HG03045 (cell line): Measurements from ENCODE around the gene KRT85.
"Not testable (repeated sequence)": the region's sequence is repeated elsewhere in the genome, so short reads cannot be mapped to it uniquely, and the experiment has no call there.

Experiments
- ATAC-seq: cut with Tn5 transposase; IDR thresholded peaks from one replicate; pipeline ENCODE4 v1.9.1; 2021; ENCODE audit warnings: mild to moderate bottlenecking, moderate library complexity; ENCODE audit not compliant: unreplicated experiment

The KRT85 gene

DNA sequence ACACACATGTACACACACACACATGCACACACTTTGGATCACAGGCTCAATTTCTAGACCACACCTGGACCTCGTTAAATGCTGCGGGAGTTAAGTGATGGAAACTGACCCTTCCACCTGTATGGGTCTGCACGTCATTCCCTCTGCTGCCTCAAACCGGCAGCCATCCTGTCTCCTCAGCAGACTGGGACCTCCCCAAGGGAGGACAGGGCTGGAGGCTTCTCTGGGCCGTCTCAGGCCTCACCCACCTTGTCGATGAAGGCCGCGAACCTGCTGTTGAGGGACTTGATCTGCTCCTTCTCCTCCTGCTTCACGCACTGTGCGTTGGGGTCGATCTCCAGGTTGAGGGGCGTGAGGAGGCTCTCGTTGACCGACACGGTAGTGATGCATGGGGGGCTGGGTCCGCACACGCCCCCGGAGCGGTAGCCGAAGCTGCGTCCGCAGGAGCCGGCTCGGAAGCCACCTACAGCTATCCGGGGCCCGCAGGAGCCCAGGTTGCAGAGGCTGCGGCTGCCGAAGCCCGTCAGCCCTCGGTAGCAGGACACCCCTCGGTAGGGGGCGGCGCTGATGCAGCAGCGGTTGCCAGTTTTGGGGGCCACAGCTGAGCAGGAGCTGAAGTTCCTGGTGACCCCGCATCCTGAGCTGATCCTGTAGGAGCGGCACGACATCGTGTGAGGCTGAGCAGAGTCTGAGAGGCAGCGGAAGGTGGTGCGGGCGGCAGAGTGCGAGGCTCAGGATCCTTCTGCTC is at the start of gene KRT85:
Gene KRT85 (minus strand): TSS at position 744 of the 748 bp plus-strand sequence. CDS start 76 bp downstream, at position 668.
- ATAC-seq, result no peak

- no peak for ATAC-seq
Measured at GRCh38 chr12:52416795-52417194, 49.5 kb upstream of the KRT85 start.

- no peak for ATAC-seq
Measured at GRCh38 chr12:52415870-52416750, 48.8 kb upstream of the KRT85 start.

DNA sequence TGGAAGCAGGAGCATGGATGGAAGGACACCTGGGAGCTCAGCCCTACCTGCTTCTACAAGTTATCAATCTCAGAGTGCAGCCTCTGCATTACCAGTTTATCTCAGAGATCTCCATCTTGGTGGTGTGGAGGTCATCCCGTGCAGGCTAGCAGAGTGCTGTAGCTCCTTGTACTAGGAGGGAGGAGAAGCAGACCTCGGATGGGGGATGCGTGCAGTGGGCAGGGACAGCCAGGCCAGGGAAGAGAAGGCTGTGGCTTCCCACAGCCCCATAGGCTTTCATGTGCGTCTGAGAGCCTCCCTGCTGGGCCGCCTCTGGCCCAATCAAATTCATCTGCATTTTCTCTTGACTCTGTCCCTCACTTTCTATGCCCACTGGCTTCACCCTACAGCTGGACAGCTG is 47.7 kb upstream of the KRT85 start:
- no peak for ATAC-seq

DNA sequence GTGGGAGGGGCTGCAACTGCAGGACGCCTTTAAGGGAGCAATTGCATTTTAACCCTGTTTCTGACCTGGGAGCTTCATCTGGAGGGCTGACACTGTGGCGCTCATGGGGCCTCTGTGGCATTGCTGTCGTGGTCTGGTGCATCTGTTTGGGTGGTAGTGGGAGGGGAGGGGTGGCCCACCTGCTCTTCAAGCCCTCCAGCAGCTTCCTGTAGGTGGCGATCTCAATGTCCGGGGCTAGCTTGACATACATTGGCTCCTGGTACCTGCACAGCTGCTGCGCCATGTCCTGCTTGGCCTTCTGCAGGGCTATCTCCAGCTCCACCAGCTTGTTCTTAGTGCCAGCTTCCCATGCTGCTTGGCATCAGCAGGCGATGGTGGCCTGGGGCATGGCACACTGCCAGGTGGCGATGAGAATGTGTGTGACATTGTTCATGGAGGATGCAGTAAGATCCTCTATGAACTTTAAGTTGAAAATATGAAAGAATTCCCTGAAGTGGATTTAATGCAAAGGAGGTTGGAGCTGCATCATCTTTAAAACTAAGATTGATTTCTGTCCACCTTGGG is 46.6 kb upstream of the KRT85 start:
- no peak for ATAC-seq

DNA sequence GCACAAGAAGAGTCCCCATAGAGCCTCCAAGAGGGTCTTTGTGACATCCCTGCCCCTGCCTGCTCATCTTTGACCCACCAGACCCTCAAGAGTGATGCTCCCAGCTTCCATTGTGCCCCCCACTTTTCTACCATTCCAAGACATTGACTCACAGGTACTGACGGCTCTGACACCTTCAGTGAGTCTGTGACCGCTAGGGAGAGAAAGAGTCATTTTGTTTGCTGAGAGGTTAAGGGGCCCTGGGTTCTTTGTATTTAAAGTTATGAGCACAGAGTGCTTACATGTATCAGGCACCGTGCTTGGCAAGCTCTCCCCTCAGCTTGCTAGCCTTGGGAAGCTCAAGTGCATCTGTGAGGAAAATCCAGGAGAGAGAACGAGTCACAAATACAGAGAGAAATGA is 45.9 kb upstream of the KRT85 start:
- no peak for ATAC-seq

DNA sequence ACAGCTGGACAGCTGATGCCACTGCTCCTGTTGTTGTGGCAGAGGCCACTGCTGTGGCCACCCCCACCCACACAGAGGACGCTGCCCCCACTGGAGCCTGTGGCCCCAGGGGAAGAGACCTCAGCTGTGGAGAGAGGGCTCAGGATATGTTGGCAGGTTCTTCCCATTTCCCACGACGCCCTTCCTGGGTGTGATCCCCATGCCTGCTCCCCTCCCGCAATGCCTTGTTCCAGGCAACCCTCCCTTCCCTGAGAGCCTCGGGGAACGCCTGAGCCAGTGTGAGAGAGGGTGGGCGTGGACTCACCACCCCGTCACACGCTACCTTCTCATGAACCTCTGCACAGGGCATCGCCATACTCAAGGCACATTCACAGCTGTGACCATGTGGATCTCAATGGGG is 44.5 kb upstream of the KRT85 start:
- no peak for ATAC-seq

DNA sequence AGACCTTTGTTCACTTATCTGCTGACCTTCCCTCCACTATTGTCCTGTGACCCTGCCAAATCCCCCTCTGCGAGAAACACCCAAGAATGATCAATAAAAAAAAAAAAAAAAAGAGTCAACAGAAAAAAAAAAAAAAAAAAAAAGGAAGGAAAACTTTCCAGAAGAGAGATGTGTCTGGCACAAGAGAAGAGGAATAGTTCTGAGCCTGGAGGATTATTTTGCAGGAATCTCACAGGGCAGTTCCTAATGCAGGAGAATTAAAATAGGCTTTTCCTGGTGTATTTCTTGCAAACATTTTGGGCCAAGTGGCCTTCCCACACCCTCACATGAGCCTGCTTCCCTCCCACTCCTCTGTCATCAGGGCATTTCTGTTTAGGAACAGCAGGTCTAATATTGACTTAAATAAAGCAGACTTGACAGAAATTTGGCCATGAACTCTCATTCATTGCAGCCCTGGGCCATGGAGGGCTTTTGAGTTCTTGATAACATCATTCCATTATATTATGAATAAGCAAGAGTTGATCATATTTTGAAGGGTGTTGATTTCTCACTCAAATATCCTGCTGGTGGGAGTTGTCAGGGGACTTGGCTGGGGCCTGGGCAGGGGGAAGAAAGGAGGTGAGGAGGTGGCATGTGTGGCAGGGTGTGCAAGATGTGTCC is 43.4 kb upstream of the KRT85 start:
- not testable (repeated sequence) for ATAC-seq

DNA sequence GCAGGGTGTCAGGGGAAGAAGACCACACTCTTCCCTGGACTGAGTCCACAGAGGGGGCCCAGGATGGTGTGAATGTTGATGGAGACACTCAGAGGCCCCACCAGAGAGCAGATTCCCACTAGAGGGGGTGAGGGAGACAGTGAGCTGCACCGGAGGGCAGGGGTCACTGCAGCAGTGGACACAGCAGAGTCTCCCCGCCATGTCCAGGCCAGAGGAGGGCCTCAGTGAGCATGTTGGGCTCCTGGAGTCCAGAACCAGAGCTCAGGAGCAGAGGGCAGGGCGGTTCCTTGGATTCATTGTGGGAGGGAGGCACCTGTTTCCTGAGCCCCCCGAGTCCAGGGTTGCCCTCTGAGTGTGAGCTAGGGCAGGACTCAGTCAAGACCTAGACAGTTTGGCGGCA is 40.6 kb upstream of the KRT85 start:
- no peak for ATAC-seq

GRCh38 chr12:52405922-52406385 is 38.7 kb upstream of the KRT85 start, which contains the start of gene KRT82:
KRT82 (minus strand) TSS chr12:52406335; CDS start chr12:52406277, 58 bp downstream.
- no peak for ATAC-seq

DNA sequence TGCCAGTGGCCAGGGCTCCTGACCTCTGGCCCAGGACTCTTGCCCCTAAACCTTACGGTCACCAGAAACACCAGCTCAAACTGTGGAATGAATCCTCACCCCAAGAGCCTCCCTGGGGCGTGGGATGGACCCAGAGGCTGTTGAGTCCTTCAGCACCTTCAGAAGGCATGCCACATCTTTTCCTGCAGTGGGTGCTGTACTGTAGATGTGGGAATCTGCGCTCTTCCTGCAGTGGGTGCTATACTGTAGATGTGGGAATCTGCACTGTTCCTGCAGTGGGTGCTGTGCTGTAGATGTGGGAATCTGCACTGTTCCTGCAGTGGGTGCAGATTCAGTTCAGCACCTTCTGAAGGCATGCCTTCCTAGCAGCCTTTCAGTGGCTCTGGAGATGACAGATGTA is 37.7 kb upstream of the KRT85 start:
- no peak for ATAC-seq

DNA sequence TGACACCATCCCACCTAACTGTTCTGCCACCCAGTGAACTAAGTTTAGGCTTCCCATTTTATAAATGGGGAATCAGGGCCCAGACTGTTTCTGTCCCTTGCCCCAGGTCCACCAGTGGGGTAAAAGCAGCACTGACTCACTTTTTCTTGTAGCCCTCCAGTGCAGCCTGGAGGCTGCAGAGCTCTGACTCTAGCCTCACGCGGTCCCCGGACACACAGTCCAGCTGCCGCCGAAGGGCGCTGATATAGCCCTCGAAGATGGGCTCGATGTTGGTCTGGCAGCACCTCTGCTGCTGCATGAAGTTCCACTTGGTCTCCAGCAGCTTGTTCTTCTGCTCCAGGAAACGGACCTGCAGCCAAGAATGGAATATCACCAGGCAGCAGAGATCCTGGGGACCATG is 36.3 kb upstream of the KRT85 start:
- no peak for ATAC-seq

DNA sequence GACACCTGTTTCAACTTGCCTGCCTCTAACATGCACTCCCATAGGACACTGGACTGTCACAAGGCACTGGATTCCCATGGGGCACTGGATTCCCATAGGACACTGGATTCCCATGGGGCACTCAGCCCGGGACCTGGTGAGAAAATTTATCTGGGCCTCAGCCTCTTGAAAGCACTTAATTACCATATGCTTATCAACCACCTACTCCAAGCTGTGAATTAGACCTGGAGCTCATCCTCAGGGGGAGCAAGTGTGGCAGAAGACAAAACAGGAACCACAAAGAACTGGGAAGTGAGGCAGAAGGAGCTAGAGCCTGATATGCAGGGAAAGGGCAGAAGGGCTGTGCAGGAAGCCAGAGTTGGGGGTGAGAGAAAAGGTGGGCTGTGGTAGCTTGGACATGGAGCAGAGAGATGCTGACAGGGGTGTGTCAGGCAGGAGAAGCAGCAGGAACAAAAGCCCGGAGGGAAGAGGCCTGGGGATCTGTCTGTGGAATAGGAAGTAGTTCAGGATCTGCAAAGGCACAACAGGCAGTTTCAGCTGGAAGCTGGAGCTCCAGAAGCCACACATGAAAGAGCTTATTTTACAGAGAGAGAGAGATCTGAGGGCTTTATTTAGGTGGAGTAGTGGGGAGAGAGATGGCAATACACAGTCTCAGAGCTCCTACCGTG is 35.7 kb upstream of the KRT85 start:
- ATAC-seq, result no peak

DNA sequence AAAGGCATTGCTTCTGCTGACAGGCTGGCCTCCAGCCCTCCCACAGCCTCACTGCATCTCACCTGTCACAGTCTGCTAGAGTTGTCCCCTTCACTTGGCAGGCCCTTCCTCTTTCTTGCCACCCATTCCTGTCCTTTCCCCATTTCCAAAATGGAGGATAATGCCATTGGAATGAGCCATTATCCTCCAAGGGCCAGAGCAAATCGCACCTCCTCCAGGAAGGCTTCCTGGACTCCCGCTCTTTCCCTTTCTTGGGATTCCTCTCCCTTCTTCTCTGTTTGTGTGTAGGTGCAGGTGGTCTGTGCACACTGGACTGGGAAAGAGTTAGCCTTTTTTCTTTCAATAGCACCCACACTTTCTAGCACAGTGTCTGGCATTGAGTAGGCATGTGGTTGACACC is 35.1 kb upstream of the KRT85 start:
- no peak for ATAC-seq

DNA sequence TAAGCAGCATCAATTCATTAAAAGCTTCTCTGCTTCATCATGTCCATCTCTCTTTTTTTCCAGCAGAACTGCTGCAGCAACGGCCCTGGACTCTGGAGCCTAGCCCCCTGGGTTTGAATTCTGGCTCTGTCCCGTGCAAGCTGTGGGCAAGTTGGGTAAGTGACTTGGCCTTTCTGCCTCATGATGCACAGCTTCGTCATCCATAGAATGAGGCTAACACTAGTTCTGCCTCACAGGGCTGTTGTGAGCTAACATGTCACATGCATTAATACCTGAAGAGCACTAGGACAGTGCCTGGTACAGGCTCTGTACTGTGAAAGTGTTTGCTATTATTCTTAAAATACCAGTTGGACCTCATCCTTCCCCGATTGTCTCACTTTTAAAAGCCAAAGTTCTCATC is 34.6 kb upstream of the KRT85 start:
- ATAC-seq, result no peak

DNA sequence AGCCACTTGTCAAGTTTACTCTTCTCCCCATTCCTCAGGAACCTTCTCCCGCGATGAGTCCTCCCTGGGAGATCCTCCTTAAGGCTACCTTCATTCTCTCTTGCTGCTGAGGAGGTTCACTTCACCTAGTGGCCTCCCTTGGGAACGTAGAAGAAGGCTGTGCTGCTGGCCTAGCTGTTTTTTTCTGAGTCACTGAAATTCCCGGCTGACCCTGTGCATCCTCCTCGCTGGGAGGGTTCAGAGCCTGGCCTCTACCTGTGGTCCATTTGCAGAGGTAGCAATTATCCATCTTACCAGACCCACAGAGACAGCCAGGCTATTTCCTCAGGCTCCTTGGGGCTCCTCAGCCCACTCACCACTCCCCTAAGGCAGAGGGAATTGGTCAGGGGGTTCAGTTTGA is 34.2 kb upstream of the KRT85 start:
- no peak for ATAC-seq

- ATAC-seq, result no peak
Measured at GRCh38 chr12:52400906-52401305, 33.6 kb upstream of the KRT85 start.

- no peak for ATAC-seq
Measured at GRCh38 chr12:52399756-52400155, 32.5 kb upstream of the KRT85 start.

DNA sequence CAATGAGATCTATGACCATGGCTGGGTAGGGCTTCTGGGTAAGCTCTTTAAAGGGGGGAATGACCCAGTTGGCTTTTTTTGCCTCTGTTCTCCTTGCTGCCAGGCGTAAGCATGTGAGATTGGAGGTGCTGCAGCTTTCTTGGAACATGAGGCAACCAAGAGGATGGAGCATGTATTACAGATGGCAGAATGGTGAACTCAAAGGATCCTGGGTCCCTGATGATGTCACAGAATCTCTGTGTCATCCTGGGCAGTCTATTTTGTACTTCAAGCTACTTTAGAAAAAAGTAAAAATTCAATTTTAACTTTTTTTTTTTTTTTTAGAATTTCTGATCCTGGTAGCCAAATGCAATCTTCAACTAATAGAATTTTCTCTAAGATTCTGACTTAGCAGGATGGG is 30.9 kb upstream of the KRT85 start:
- ATAC-seq, result no peak

DNA sequence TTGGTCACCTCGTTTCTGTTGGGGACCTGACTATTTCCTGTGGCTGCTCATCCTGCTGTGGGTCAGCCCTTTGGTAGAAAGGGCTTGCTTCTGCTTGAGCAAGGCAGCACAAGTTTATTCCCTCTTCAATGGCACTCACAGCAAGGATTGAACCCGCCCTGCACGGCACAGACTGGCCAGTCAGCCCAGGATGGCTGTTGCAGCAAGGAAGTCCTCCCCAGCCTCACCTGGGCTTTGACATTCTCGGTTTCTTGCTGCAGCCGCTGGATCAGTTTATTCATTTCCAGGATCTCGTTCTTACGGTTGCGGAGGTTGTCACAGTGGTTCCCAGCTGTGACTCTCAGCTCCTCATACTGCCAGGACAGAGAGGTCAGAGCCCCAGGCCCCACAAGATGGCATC is 29.4 kb upstream of the KRT85 start:
- ATAC-seq, result no peak
